ENCODE results near the gene DYNLT5.
A peak's percentile ranks its signal among the peaks of the same experiment; 100 is the strongest.
"Not testable (repeated sequence)": the region's sequence is repeated elsewhere in the genome, so short reads cannot be mapped to it uniquely, and the experiment has no call there.

Gene DYNLT5

DNA sequence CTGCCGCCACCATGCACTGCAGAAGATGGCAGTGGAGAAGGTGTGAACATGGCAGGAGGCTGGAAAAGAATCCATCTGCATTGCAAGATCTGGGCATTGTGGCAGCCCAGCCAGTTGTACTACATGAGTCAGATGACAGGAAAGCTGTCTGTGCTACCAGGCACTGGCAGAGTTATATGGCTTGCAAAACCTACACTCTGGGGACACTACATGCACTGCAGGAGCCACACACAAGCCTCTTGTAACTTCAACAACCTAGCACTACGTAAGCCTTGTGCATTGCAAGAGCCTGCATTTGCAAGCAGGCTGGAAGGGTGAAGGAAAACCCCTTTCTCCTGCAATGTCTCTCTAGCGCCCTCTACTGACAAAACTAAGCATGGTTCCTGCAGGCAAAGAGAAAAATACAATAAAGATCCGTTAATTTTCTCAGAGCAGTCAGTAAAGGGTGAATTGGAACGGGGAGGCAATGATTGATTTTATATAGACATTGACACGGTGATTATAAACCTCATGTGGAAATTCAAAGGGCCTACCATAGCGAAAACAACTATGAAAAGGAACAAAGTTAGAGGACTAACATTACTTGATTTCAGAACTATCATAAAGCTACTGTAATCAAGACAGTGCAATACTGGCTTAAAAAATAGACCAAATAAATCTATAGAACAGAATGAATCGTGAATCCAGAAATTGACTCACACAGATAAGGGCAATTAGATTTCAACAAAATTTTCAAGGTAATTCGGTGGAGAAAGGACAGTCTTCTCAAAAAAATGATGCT is 26.2 kb upstream of the DYNLT5 start:
- H3K4me3 ChIP-seq (ENCODE audit: low read length) = no peak overlapping the region
- DNase-seq (ENCODE audit: low read depth) = peak; percentile 29
- TF ChIP-seq, protein P1, sequence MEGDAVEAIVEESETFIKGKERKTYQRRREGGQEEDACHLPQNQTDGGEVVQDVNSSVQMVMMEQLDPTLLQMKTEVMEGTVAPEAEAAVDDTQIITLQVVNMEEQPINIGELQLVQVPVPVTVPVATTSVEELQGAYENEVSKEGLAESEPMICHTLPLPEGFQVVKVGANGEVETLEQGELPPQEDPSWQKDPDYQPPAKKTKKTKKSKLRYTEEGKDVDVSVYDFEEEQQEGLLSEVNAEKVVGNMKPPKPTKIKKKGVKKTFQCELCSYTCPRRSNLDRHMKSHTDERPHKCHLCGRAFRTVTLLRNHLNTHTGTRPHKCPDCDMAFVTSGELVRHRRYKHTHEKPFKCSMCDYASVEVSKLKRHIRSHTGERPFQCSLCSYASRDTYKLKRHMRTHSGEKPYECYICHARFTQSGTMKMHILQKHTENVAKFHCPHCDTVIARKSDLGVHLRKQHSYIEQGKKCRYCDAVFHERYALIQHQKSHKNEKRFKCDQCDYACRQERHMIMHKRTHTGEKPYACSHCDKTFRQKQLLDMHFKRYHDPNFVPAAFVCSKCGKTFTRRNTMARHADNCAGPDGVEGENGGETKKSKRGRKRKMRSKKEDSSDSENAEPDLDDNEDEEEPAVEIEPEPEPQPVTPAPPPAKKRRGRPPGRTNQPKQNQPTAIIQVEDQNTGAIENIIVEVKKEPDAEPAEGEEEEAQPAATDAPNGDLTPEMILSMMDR (conservative IDR thresholded peaks at IDR 0.05; ENCODE audit: low read depth, low read length) = peak; percentile 98

DNA sequence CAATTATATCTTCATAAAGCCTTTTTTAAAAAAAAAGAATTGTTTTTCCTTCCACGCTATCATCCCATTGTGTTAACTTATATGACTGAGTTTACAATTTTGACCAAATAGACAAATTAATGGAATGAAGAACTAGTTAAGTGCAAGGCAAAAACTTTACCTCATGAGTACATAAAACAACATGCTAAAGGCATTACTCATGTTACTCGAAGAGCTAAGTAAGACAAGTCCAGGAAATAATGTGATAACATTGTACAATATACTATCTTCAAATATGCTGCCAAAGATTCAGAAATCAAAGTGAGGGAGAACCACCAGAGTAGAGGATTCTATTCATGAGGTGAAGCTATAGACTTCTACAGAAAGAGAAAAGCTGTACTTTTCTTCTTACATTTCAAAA is 24.2 kb upstream of the DYNLT5 start:
- DNase-seq (ENCODE audit: low read depth) = no peak
- H3K4me3 ChIP-seq (ENCODE audit: low read length) = no peak overlapping the region
- TF ChIP-seq, protein P1 (conservative IDR thresholded peaks at IDR 0.05; ENCODE audit: low read depth, low read length) = no peak

DNA sequence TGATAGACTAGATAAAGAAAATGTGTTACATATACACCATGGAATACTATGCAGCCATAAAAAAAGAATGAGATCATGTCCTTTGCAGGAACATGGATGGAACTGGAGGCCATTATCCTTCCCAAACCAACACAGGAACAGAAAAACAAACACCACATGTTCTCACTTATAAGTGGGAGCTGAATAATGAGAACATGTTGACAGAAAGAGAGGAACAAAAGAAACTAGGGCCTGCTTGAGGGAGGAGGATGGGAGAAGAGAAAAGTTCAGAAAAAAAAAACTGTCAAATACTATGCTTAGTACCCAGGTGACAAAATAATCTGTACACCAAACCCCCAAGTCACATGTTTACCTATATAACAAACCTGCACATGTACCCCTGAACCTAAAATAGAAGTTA is 23.5 kb upstream of the DYNLT5 start:
- not testable (repeated sequence) for DNase-seq (ENCODE audit: low read depth); H3K4me3 ChIP-seq (ENCODE audit: low read length)

DNA sequence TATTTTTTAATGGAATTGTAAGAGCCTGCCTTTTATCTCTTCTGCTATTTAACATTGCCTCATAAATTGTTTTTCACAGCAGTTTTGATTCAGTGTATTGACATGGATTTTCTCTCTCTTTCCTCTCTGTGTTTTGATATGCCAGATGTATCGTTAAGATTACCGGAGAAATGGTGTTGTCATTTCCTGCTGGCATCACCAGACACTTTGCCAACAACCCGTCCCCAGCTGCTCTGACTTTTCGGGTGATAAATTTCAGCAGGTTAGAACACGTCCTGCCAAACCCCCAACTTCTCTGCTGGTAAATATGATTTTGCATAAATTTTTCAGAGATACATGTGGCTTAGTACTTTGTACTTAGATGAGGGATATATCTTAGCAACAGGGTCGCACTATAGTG is 23.1 kb upstream of the DYNLT5 start:
- TF ChIP-seq, protein P1 (conservative IDR thresholded peaks at IDR 0.05; ENCODE audit: low read depth, low read length) = no peak
- H3K4me3 ChIP-seq (ENCODE audit: low read length) = no peak overlapping the region
- no peak for DNase-seq (ENCODE audit: low read depth)

DNA sequence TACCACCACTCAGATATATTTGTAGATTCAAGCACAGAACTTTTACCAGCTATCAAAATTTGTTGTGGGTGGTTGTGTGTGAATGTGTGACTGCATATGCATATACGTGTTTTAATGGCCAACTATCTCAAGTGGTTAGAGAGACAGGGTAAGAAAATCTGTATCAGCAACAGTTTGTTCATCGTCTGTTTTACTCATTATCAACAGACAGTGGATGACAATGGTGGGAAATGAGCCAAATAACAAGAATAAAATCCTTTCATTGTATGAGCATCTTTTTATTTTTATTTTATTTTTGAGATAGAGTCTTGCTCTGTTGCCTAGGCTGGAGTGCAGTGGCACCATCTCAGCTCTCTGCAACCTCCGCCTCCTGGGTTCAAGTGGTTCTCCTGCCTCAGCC is 22.7 kb upstream of the DYNLT5 start:
- no peak overlapping the region for H3K4me3 ChIP-seq (ENCODE audit: low read length)
- DNase-seq (ENCODE audit: low read depth) = no peak
- TF ChIP-seq, protein P1 (conservative IDR thresholded peaks at IDR 0.05; ENCODE audit: low read depth, low read length) = no peak

DNA sequence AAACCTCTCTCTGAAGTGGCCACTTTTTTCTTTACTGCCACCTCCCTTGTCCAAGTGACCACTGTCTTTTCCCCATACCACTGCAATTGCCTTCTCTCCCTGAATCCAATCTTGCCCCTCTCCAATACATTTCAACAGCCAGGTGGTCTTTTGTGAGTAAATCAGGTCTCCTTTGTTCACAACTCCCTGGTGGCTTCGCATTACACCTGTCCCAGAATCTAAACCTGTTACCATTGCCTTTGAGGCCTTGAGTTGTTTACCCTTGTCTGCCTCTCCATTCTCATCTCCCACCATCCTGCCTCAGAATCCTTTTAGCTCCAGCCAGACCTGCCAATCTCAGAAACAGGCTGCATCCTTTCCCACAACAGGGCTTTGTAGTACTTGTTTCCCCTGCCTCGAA is 21.8 kb upstream of the DYNLT5 start:
- no peak for DNase-seq (ENCODE audit: low read depth)
- TF ChIP-seq, protein P1 (conservative IDR thresholded peaks at IDR 0.05; ENCODE audit: low read depth, low read length) = no peak
- H3K4me3 ChIP-seq (ENCODE audit: low read length) = no peak overlapping the region

DNA sequence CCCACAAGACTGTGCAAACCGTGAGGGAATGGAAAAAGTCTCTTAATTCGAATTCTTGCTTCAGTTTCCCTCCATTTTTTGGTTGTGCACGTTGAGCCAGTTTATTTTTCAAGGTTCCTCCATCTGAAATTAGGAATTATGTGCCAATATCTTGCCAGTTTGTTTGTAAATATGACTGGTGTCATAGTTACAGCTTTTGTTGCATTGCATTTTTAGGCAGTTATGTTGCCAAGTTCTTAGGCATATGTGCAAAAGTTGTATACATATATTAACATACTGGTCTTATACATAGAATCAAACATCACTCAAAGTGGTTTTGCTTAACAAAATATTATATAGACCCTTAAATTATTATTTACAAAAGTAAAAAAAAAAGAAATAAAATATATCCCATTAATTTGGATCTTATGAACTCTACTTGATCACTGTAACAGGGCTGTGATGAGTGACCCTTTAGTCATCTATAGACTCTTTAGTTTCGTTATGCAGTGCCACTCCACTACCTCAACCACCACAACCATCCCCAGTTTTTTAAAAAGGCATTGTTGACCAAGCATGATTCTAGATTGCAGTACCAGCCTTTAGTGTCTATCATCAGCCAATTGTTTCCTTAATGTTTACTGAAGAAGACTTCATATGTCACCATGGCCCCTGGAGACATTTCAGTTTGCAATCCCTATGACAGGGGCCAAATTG is 20.9 kb upstream of the DYNLT5 start:
- no peak for DNase-seq (ENCODE audit: low read depth)
- no peak overlapping the region for H3K4me3 ChIP-seq (ENCODE audit: low read length)
- TF ChIP-seq, protein P1 (conservative IDR thresholded peaks at IDR 0.05; ENCODE audit: low read depth, low read length) = no peak
